K562 (cell line): Measurements from ENCODE around the gene HDAC7. TPM values are rescaled to one million over a fixed set of nuclear protein-coding genes. Genes with fewer than 3 reads are reported as not detected.

Experiments
- CHD7 ChIP-seq: fragments of 200-600 bp; sonication (generic); IDR thresholded peaks from one replicate; pipeline ENCODE4 v1.6.1; 2012; ENCODE audit warnings: mild to moderate bottlenecking, low read depth, low read length, inconsistent platforms
- CTCF ChIP-seq, 3 experiments: IDR thresholded peaks in 2 of 3; conservative IDR thresholded peaks in 1 of 3; 2 replicates each; pipeline ENCODE4 v1.5.1; 2011 to 2012; ENCODE audit warnings: low read length in 3 of 3, mild to moderate bottlenecking in 3 of 3, control low read depth in 2 of 3, improper control_type of control experiment in 1 of 3, inconsistent platforms in 1 of 3, low read depth in 1 of 3, mixed read lengths in 1 of 3, moderate library complexity in 1 of 3; ENCODE audit not compliant: insufficient read depth in 2 of 3
- E2F6 ChIP-seq, 2 experiments: IDR thresholded peaks; 2 replicates each; pipeline ENCODE4 v1.6.1; 2011; ENCODE audit warnings: borderline replicate concordance in 1 of 2, control low read depth in 1 of 2, low read depth in 1 of 2, low read length in 1 of 2, mild to moderate bottlenecking in 1 of 2, mixed read lengths in 1 of 2, moderate library complexity in 1 of 2; ENCODE audit not compliant: insufficient read depth in 1 of 2, insufficient read length in 1 of 2, poor library complexity in 1 of 2, severe bottlenecking in 1 of 2; ENCODE audit errors: extremely low read depth in 1 of 2
- GATA2 ChIP-seq: sonication (generic); formaldehyde crosslinking; IDR thresholded peaks from 2 replicates; pipeline ENCODE4 v1.4.0; 2020; ENCODE audit warnings: mild to moderate bottlenecking, missing genetic modification reagents
- MAFG ChIP-seq: fragments of 450-650 bp; conservative IDR thresholded peaks from 2 replicates; pipeline ENCODE4 v1.6.1; 2016; ENCODE audit warnings: missing genetic modification characterization, missing compliant biosample characterization
- MBD1 ChIP-seq: fragments of 250-450 bp; sonication (Bioruptor Pico); IDR thresholded peaks from 2 replicates; pipeline ENCODE4 v1.8.0; 2022; ENCODE audit warnings: inconsistent platforms
- NR3C1 ChIP-seq: sonication (generic); formaldehyde crosslinking; IDR thresholded peaks from 2 replicates; pipeline ENCODE4 v1.8.1; 2022; ENCODE audit warnings: missing genetic modification reagents
- POLR2B ChIP-seq: fragments of 450-650 bp; IDR thresholded peaks from 2 replicates; pipeline ENCODE4 v1.6.1; 2018; ENCODE audit warnings: low read depth; ENCODE audit not compliant: partially characterized antibody
- RAD21 ChIP-seq, 2 experiments: fragments of 250-450 bp in 1 of 2; fragments of 450-650 bp in 1 of 2; sonication (Bioruptor Pico) in 1 of 2; formaldehyde crosslinking in 1 of 2; IDR thresholded peaks in 1 of 2; conservative IDR thresholded peaks in 1 of 2; 2 replicates each; pipeline versions ENCODE4 v1.4.0 to v1.8.0; 2020 to 2022; ENCODE audit warnings: mild to moderate bottlenecking in 2 of 2, moderate library complexity in 1 of 2
- RBM34 ChIP-seq: fragments of 200-400 bp; formaldehyde crosslinking; IDR thresholded peaks from 2 replicates; pipeline ENCODE4 v1.6.1; 2018; ENCODE audit warnings: low read length, borderline replicate concordance; ENCODE audit not compliant: insufficient read depth
- TCF3 ChIP-seq: sonication (generic); formaldehyde crosslinking; IDR thresholded peaks from 2 replicates; pipeline ENCODE4 v1.4.0; 2020; ENCODE audit warnings: mild to moderate bottlenecking, missing genetic modification reagents
- polyA plus RNA-seq, 8 experiments: library from polyadenylated mRNA; depleted of rRNA in 4 of 8; stranded (reverse) in 5 of 8; unstranded in 3 of 8; fragments of >200 nt; fragmentation: Nextera tagmentation in 2 of 8; fragmentation: Illumina TruSeq in 1 of 8; extraction: Ambion mirVana in 2 of 8; extraction: Trizol in 1 of 8; gene quantifications; 2 replicates each; pipeline versions ENCODE4 v1.2.1 to v1.2.3, GENCODE V29; 2011 to 2014; ENCODE audit warnings: inconsistent platforms in 1 of 8, missing spikeins in 1 of 8
- total RNA-seq, 7 experiments: library from RNA; depleted of rRNA in 6 of 7; stranded (reverse); fragments of >200 nt in 6 of 7; fragmentation: Illumina TruSeq in 2 of 7; extraction: Trizol in 2 of 7; gene quantifications; 2 replicates each; pipeline versions ENCODE4 v1.2.1 to v1.2.3, GENCODE V29; 2011 to 2021; ENCODE audit warnings: low replicate concordance in 1 of 7

Gene HDAC7
- total and polyA plus RNA-seq, 9 of the 15 experiments (the other 6 are each of a cell fraction or from before 2014, with no cell fraction given) = 2.5 to 129 (median 31.1) TPM

- TF ChIP-seq CHD7 (no peak), E2F6 (IDR thresholded peaks at IDR 0.05; ENCODE audit: borderline replicate concordance in 1 of 2, extremely low read depth in 1 of 2, insufficient read depth in 1 of 2, insufficient read length in 1 of 2, low read depth in 1 of 2, low read length in 1 of 2, poor library complexity in 1 of 2, severe bottlenecking in 1 of 2) (no peak), MAFG (no peak), NR3C1 (CRISPR knock-in tag) (no peak), POLR2B (no peak), CTCF (IDR thresholded peaks at IDR 0.05 in 2 of 3, conservative IDR thresholded peaks at IDR 0.05 in 1 of 3; ENCODE audit: insufficient read depth in 2 of 3, low read depth in 1 of 3, low read length in 3 of 3) (peak in 2 of 3 experiments; percentile 43 to 56; a peak in 5 of 6 replicates), RBM34 (no peak), GATA2 (CRISPR knock-in tag) (no peak), TCF3 (no peak), RAD21 (CRISPR knock-in tag; conservative IDR thresholded peaks at IDR 0.05 in 1 of 2, IDR thresholded peaks at IDR 0.05 in 1 of 2) (peak; percentile 27 to 58), MBD1 (no peak)
Measured at GRCh38 chr12:47797441-47797840, 22.3 kb downstream of the HDAC7 start (continued).
